K562 treated with DMSO at 1 percent for 12 hours (cell line): ENCODE results near the gene ADAM17. TPM values are rescaled to one million over a fixed set of nuclear protein-coding genes. Genes with fewer than 3 reads are reported as not detected.

ENCODE experiments used
- total RNA-seq: library from RNA; unstranded; fragments of 300-600 nt; gene quantifications from 2 replicates; pipeline ENCODE4 v1.2.3, GENCODE V29; 2022; ENCODE audit not compliant: insufficient read depth

Gene ADAM17
- total RNA-seq = 7.8 and 24.1 TPM in 2 replicates

DNA sequence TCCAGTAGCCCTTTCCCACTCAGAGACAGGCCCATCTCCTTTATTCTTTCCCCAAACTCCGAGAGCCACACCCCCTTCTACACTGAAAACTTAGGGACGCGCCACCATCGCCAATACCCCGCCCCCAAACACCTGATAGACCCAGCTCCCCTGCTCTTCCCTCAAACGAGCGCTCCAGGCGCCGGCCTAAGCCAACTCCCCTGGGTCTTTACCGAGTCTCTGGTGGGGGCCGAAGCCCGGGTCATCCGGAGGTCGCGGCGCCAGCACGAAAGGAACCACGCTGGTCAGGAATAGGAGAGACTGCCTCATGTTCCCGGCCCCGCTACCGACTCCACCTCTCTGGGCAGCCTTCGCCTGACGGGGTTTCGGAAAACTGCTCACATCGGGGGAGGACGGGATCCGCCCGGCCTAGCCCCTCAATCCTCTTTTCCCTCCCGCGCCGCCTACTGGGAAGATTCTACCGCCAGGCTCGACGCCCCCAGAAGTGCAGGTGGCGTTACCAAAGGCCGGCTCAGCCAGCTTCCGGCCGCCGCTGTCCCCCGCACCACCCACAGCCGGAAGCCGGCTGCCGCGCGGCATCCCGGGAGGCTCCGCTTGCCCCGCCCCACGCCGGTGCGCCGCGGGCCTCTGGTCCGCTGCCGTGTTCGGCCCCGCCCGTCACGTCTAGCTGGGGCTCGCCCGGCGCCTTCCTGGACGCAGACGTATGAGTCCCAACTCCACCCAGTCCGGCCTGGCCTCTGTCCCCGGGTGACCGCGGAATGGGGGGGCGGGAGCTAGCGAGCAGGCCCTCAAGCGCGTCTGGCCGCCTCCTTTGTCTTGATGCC, at the start of gene ADAM17:
ADAM17 (minus strand) TSS at position 534 of the 824 bp plus-strand sequence; CDS start at position 309, 225 bp downstream.

DNA sequence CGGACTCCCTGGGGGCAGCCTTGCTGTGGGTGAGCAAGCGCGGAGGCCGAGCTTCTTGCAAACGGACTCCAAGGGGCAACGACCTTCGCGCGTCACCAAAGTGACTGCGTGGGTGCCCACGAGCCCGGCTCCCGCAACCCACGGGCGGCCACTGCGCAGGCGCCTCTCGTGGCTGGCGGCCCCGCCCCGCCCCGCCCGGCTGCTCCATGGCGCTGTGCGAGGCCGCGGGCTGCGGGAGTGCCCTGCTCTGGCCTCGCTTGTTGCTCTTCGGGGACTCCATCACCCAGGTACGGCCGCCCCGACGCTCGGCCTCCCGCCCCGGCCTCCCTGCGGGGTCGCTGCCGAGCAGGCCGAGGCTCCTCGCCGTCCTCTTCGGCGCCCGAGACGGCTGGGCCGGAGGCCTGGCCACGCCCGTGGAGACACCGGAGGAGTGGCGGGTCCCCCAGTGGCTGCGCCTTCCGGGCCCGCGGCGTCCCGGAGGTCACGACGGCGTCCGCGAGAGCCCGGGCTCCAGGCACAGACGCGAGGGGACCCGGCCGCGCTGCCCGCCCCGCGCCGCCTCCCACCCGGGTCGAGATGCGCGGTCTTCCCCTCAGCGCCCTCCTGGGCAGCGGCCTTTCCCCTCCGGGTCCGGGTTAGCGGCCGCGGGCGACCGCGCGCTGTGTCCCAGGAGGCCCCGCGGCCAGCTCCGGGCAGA, 81.1 kb downstream of the ADAM17 start, which contains the start of gene IAH1:
IAH1 (plus strand) TSS at position 191 of the 697 bp plus-strand sequence; CDS start at position 207, 16 bp downstream.

Other genes with a start within 250 kb of the ADAM17 start
- gene ITGB1BP1, start 132.3 kb downstream of the ADAM17 start, total RNA-seq = 32.6 and 40.9 TPM in 2 replicates
- 35.4 and 58.7 TPM in 2 replicates for gene CPSF3, start 132.2 kb downstream of the ADAM17 start, total RNA-seq
- gene IAH1, start 81.3 kb downstream of the ADAM17 start, total RNA-seq = 1.3 TPM in 1 of 2 replicates, not detected in the other
- gene YWHAQ, start 75.2 kb upstream of the ADAM17 start, total RNA-seq = 98.0 and 164 TPM in 2 replicates